GM19324 (cell line): ENCODE measurements around the gene CYP2D6.
"Not testable (repeated sequence)": the region's sequence is repeated elsewhere in the genome, so short reads cannot be mapped to it uniquely, and the experiment has no call there.

Source experiments
- ATAC-seq: cut with Tn5 transposase; IDR thresholded peaks from one replicate; pipeline ENCODE4 v1.9.1; 2021; ENCODE audit warnings: mild to moderate bottlenecking, moderate library complexity; ENCODE audit not compliant: unreplicated experiment, low FRiP score

The CYP2D6 gene

DNA sequence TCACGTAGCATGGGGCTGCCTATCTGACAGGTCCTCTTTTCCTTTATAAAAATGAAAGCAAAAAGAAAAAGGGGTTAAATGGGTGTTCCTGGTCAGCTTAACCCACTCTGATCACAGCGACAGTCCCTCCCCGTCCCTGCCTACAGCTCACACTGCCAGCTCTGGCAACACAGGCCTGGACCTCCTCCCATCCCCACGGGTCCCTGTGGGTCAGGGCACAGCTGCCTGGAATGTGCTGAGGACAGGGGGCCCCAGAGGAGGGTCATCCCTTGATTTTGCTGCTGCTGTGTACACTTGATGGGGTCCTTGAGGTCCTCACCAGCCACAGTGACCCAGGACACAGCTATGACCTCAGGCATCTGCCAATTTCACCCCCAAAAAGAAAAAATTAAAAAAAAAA, 29.6 kb upstream of the CYP2D6 start:
- ATAC-seq, result no peak

DNA sequence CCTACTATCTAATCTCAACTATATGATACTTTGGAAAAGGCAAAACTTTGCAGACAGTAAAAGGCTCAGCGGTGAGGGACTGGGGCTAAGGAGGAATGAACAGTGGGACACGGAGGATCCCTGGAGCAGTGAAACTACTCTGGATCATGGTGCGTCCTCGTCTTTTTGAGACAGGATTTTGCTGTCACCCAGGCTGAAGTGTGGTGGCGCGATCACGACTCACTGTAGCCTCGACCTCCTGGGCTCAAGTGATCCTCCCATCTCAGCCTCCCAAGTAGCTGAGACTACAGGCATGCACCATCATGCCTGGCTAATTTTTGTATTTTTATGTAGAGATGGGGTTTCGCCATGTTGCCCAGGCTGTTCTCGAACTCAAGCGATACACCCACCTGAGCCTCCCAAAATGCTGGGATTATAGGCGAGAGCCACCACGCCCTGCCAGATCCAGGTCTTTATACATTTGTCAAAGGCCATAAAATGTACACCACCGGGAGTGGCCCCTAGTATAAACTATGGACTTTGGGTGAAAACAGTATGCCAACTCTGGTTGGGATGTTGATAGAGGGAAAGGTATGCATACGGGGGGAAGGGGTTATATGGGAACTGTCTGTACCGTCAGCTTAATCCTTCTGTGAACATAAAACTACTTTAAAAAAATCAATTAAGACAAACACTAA, 28.0 kb upstream of the CYP2D6 start:
- no peak for ATAC-seq

DNA sequence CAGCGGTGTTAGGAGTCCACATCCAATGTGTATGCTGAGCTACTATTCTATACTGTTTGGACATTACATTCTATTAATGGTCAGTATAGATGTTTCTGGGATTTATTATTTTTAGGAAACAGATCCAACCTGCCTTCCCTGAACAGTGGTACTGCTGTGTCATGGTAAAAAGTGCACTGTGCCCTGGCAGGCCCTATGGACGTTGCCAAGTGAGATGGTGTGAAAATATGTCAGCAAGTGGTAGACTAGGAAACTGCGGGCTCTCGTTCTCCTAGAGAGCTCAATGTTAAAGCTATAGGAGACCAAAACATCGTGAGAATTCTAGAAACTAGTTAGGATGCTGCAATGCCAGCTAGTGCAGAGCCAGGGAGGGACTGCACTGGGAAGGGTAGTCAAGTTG, 26.0 kb upstream of the CYP2D6 start:
- ATAC-seq, result no peak

DNA sequence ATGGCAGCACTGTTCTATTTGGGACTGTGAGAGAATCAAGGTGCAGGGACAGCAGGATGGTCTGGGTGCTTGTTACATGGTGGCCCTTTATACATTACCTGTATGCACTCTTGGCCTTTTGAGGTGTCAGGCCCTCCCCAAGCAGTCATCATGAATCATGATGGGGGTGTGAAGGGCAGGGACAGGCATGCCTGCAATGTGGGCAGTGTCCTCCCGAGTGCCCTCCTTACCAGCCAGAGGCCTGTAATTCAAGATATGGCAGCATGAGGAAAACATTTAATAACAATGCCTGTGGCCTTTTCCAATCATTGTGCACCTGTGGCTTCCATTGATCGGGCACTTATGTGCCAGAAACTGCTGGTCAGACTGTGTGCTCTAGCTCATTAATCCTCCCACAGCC, 25.5 kb upstream of the CYP2D6 start:
- ATAC-seq, result no peak

DNA sequence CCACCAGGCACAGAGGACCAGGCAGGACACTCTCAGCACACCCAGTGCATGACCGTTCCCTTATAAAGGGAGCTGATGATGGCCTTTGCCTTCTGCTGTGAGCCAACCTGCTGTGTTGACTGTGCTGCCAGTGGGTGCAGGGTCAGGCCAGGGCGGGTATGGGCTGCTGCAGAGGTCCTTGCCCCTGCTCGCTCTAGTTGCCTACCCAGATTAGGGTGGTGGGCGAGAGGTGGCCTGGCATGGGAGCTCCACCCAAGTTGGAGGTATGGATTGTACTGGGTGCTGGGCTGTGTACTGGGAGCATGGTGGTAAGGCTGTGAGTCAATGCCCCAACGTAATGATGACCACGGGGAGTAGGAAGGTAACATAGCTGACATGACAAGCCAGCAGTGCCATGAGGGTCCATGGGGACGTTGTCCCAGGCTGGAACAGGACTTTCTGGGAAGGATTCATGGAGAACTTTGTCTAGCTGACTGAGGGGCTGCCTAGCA, 24.5 kb upstream of the CYP2D6 start:
- no peak for ATAC-seq

DNA sequence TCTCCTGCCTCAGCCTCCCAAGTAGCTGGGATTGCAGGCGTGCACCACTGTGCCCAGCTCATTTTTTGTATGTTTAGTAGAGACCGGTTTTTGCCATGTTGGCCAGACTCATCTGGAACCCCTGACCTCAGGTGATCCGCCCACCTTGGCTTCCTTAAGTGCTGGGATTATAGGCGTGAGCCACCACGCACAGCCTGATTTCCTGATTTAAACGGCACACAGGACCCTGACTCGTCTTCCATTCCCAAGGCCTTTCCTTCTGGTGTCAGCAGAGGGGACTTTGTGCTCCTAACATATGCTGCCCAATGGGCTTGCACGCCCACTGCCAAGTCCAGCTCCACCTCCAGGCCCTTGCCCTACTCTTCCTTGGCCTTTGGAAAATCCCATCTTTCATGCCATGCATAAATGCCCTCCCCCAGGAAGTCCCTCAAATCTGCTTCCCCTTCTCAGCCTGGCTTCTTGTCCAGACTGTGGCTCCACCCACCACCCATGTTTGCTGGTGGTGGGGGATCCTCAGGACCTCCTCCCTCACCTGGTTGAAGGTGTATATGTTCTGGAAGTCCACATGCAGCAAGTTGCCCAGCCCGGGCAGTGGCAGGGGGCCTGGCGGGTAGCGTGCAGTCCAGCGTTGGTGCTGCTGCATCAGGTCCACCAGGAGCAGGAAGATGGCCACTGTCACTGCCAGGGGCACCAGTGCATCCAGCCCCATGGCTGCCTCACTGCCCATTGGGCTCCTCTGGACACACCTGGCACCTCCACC, 23.9 kb upstream of the CYP2D6 start:
- no peak for ATAC-seq

DNA sequence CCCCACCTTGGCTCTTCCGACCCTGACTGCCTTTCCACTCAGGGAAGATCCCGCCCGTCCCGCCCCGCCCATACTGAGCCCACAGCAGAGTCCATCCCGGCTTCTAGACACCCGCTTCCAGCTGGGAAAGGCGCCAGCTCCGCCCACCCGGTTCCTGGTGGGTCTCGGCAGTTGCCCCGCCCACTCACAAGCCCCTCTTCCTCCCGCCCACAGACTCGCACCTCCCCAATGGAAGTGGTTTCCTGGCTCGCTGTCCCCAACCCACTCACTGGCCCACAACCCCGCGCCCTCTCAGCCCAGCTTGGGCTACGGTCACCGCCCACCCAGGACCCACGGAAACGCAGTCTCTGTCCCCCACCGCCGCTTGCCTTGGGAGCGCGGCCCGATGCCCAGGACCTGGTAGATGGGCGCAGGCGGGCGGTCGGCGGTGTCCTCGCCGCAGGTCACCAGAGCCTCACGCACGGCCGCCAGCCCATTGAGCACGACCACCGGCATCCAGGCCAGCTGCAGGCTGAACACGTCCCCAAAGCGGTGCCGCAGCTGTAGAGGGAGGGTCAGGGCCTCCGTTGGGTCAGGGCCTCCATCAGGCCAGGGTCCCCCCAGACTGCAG, 22.2 kb upstream of the CYP2D6 start:
- ATAC-seq, result no peak

DNA sequence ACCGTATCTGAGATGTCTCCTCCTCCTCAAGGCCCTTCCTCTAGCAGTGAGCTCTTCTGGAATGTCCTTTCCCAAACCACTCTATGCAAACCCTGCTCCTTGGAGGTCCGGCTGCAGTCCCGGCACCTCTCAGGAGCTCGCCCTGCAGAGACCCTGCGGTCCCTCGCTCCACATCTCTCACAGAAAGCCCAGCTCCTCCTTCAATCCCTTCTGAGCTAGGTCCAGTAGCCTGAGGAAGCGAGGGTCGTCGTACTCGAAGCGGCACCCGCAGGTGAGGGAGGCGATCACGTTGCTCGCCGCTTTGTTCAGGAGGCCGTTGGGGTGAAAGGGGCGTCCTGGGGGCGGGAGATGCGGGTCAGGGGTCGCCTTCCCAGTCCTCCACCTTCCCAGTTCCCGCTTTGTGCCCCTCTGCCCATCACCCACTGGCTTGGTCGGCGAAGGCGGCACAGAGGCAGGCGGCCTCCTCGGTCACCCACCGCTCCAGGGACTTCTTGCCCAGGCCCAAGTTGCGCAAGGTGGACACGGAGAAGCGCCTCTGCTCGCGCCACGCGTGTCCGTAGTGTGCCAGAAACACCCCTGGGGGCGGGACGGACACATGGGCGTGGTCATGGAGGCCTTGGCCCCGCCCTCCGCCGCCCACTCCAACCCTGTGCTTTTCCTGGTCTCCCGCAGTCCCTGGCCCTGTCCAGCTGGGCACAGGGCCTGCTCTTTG, 21.5 kb upstream of the CYP2D6 start:
- no peak for ATAC-seq

DNA sequence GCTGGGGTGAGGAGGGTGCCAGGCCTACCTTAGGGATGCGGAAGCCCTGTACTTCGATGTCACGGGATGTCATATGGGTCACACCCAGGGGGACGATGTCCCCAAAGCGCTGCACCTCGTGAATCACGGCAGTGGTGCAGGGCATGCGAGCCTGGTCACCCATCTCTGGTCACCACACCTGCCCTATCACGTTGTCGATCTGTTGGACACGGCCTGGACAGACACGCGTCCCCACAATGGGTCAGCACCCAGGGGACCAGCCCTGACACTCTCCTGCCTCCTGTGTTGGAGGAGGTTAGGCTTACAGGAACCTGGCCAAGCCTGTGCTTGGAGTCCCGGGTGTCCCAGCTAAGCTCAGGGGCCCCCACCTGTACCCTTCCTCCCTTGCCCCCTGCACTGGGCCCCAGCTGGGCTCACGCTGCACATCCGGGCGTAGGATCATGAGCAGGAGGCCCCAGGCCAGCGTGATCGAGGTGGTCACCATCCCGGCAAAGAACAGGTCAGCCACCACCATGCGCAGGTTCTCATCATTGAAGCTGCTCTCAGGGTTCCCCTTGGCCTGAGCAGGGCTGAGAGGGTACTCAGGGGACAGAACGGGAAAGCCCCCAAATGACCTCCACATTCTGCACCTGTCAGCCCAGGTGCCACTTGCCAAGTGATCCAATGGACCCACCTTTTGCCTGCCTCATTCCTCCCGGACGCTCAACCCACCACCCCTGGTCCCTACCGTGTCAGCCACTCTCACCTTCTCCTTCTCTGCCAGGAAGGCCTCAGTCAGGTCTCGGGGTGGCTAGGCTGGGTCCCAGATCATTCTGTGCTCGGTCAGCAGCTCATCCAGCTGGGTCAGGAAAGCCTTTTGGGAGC, 20.3 kb upstream of the CYP2D6 start:
- ATAC-seq, result no peak

DNA sequence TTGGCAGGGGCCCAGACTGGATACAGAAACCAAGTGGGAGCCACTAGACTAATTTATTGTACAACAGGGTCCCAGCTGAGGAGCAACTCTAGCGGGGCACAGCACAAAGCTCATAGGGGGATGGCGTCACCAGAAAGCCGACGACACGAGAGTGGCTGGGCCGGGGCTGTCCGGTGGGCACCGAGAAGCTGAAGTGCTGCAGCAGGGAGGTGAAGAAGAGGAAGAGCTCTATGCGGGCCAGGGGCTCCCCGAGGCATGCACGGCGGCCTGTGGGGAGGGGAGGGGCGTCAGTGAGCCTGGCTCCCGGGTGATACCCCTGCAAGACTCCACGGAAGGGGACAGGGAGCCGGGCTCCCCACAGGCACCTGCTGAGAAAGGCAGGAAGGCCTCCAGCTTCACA, 19.2 kb upstream of the CYP2D6 start:
- ATAC-seq, result not testable (repeated sequence)

DNA sequence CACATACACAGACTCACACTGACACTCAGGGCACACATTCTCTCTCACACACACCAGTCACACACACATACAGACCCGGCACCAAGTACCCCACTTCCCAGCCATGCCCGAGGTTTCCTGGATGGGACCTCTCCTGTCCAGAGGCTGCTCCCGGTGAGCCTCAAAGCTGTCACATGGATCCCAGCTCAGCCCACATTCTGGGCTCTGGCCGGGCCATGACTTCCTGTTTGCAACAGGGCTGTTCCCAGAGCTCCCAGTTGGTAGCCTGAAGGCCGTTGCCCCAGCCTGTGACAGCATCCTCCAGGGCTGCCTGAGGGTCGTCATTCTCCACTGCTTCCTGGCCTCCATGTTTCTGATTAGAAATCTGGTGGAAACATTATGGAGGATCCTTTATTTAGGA, 14.6 kb upstream of the CYP2D6 start:
- ATAC-seq, result no peak

DNA sequence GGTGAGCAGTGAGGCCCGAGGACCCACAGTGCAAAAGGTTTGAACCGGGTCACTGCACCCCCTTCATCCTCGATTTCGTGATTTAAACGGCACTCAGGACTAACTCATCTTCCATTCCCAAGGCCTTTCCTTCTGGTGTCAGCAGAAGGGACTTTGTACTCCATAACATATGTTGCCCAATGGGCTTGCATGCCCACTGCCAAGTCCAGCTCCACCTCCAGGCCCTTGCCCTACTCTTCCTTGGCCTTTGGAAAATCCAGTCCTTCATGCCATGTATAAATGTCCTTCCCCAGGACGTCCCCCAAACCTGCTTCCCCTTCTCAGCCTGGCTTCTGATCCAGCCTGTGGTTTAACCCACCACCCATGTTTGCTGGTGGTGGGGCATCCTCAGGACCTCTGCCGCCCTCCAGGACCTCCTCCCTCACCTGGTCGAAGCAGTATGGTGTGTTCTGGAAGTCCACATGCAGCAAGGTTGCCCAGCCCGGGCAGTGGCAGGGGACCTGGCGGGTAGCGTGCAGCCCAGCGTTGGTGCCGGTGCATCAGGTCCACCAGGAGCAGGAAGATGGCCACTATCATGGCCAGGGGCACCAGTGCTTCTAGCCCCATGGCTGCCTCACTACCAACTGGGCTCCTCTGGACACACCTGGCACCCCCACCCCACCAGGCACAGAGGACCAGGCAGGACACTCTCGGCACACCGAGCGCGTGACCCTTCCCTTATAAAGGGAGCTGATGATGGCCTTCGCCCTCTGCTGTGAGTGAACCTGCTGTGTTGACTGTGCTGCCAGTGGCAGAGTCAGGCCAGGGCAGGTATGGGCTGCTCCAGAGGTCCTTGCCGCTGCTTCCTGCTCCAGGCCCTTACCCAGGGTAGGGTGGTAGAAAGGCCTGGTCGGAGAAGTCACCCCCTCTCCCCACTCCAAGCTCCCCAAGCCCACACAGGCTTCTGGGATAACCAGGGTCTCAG, 13.5 kb upstream of the CYP2D6 start:
- not testable (repeated sequence) for ATAC-seq

DNA sequence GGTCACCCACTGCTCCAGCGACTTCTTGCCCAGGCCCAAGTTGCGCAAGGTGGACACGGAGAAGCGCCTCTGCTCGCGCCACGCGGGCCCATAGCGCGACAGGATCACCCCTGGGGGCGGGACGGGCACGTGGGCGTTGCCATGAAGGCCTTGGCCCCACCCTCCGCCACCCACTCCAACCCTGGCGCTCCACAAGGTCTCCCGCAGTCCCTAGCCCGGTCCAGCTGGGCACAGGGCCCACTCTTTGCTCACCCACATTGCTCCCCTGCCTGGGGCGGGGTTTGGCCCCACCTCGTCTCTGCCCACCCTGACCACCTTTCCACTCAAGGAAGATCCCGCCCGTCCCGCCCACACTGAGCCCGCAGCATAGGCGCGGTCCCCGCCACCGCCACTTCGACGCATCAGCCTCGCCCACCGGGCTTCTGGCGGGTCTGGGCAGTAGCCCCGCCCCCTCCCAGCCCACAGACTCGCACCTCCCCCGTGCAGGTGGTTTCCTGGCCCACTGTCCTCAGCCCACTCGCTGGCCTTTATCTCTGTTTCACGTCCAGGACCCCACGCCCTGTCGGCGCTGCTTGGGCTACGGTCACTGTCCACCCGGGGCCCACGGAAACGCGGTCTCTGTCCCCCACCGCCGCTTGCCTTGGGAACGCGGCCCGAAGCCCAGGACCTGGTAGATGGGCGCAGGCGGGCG, 12.3 kb upstream of the CYP2D6 start:
- ATAC-seq, result no peak

DNA sequence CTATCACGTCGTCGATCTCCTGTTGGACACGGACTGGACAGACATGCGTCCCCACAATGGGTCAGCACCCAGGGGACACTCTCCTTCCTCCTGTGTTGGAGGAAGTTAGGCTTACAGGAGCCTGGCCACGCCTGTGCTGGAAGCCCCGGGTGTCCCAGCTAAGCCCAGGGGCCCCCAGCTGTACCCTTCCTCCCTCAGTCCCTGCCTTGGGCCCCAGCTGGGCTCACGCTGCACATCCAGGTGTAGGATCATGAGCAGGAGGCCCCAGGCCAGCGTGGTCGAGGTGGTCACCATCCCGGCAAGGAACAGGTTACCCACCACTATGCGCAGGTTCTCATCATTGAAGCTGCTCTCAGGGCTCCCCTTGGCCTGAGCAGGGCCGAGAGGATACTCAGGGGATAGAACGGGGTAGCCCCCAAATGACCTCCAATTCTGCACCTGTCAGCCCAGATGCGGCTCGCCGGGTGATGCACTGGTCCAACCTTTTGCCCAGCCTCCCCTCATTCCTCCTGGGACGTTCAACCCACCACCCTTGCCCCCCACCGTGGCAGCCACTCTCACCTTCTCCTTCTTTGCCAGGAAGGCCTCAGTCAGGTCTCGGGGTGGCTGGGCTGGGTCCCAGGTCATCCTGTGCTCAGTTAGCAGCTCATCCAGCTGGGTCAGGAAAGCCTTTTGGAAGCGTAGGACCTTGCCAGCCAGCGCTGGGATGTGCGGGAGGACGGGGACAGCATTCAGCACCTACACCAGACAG, 10.9 kb upstream of the CYP2D6 start:
- not testable (repeated sequence) for ATAC-seq

DNA sequence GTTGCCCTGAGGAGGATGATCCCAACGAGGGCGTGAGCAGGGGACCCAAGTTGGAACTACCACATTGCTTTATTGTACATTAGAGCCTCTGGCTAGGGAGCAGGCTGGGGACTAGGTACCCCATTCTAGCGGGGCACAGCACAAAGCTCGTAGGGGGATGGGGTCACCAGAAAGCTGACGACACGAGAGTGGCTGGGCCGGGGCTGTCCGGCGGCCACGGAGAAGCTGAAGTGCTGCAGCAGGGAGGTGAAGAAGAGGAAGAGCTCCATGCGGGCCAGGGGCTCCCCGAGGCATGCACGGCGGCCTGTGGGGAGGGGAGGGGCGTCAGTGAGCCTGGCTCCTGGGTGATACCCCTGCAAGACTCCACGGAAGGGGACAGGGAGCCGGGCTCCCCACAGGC, 9.5 kb upstream of the CYP2D6 start:
- ATAC-seq, result not testable (repeated sequence)

DNA sequence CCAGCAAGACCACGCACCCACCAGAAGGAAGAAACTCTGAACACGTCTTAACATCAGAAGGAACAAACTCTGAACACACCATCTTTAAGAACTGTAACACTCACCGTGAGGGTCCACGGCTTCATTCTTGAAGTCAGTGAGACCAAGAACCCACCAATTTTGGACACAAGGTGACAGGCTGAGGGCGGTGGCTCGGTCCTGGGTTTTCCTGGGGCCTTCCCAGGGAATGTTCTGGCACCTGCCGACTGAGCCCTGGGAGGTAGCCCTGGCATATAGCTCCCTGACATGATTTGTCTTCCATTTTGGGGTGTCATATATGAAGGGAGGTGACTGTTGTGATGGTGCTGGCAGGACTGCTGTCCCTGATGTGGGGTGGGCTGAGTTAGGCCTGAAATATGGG, 8.9 kb upstream of the CYP2D6 start:
- ATAC-seq, result not testable (repeated sequence)

DNA sequence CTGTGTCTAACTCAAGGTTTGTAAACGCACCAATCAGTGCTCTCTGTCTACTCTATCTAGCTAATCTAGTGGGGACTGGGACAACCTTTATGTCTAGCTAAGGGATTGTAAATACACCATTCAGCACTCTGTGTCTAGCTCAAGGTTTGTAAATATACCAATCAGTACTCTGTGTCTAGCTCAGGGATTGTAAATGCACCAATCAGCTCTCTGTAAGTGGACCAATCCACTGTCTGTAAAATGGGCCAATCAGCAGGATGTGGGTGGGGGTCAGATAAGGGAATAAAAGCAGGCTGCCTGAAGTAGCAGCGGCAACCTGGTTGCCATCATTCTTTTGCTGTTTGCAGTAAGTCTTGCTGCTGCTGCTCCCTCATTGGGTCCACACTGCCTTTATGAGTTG, 8.4 kb upstream of the CYP2D6 start:
- ATAC-seq, result no peak
